ENCODE results near the gene ACP7. TPM values are rescaled to one million over a fixed set of nuclear protein-coding genes. Genes with fewer than 3 reads are reported as not detected.
"Not testable (repeated sequence)": the region's sequence is repeated elsewhere in the genome, so short reads cannot be mapped to it uniquely, and the experiment has no call there.

ACP7 gene
- total RNA-seq, 1 experiment from 2014 or later: 0.11 TPM

DNA sequence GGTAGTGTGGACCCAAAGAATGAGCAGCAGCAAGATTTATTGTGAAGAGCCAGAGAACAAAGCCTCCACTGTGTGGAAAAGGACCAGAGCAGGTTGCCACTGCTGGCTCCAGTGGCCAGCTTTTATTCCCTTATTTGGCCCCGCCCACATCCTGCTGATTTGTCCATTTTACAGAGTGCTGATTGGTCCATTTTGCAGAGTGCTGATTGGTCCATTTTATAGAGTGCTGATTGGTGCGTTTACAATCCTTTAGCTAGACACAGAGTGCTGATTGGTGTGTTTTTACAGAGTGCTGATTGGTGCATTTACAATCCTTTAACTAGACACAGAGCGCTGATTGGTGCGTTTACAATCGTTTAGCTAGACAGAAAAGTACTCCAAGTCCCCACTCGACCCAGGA, 15.9 kb upstream of the ACP7 start:
- H3K4me3 Mint-ChIP-seq; DNase-seq (ENCODE audit: low spot score); H3K4me1 Mint-ChIP-seq; H3K36me3 Mint-ChIP-seq; H3K27me3 Mint-ChIP-seq (ENCODE audit: low read depth); POLR2A ChIA-PET; H3K27ac Mint-ChIP-seq; ATAC-seq: not testable (repeated sequence)
- CTCF ChIA-PET: interaction anchor here (1.9 kb wide), 1 partner anchor 16 kb away, joined by 5 read pairs; no protein-coding TSS in a partner anchor
- peak; percentile 10; the same call in 1 of the 2 replicates for TF ChIP-seq NFYB (CRISPR knock-in tag; conservative IDR thresholded peaks at IDR 0.05; ENCODE audit: low read depth)
- peaks cover 12% of the 10 kb centered on the region for H3K9me3 Mint-ChIP-seq

DNA sequence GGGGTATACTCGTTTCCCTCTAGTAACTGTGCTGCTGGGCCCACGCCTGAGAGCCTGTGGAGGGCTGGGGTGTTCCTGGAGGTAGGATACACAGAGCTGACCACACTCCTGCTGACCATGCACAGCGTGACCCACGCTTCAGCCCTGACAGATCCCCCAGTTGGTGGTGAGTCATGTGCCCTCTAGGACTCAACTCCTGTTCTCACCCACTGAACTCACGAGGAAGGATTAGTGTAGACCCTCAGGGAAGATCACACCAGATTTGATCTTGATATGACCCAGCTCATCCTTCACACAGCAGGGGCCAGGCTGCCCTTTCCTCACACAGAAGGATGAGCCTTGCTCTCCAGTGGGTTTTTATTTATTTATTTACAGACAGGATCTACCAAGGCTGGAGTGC, 13.3 kb upstream of the ACP7 start:
- TF ChIP-seq GRHL2 (CRISPR knock-in tag; IDR thresholded peaks at IDR 0.05; ENCODE audit: insufficient replicate concordance, severe bottlenecking): no peak
- no peak for TF ChIP-seq ZNF396 (CRISPR knock-in tag; IDR thresholded peaks at IDR 0.05; ENCODE audit: borderline replicate concordance)
- TF ChIP-seq, protein P1, sequence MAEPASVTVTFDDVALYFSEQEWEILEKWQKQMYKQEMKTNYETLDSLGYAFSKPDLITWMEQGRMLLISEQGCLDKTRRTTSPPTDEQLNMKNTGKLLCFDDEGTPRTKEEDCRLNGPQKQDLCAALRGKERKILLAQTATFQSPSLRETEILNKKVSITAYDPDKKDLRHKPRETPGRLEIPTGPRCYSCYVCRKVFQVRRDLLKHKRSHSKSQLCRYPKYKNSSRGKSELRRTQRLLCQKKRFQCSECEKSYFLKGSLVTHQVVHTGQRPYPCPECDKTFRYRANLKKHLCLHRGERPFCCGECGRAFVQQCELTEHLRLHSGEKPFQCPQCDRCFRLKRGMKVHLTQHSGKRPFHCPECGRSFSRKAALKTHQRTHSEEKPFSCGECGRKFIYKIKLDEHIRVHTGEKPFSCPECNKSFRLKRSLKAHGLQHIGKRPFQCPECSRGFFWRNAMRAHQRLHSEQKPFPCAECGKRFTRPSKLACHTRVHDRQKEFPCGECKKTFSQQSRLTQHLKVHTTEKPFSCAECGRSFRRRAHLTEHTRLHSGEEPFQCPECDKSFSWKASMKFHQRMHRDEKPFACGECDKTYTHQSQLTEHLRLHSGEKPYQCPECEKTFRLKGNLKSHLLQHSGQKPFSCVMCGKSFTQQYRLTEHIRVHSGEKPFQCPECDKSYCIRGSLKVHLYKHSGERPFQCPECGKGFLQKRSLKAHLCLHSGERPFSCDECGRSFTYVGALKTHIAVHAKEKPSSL (CRISPR knock-in tag; conservative IDR thresholded peaks at IDR 0.05): no peak
- TF ChIP-seq, protein P2, sequence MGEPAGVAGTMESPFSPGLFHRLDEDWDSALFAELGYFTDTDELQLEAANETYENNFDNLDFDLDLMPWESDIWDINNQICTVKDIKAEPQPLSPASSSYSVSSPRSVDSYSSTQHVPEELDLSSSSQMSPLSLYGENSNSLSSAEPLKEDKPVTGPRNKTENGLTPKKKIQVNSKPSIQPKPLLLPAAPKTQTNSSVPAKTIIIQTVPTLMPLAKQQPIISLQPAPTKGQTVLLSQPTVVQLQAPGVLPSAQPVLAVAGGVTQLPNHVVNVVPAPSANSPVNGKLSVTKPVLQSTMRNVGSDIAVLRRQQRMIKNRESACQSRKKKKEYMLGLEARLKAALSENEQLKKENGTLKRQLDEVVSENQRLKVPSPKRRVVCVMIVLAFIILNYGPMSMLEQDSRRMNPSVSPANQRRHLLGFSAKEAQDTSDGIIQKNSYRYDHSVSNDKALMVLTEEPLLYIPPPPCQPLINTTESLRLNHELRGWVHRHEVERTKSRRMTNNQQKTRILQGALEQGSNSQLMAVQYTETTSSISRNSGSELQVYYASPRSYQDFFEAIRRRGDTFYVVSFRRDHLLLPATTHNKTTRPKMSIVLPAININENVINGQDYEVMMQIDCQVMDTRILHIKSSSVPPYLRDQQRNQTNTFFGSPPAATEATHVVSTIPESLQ (CRISPR knock-in tag; IDR thresholded peaks at IDR 0.05): no peak
- TF ChIP-seq, protein P3, sequence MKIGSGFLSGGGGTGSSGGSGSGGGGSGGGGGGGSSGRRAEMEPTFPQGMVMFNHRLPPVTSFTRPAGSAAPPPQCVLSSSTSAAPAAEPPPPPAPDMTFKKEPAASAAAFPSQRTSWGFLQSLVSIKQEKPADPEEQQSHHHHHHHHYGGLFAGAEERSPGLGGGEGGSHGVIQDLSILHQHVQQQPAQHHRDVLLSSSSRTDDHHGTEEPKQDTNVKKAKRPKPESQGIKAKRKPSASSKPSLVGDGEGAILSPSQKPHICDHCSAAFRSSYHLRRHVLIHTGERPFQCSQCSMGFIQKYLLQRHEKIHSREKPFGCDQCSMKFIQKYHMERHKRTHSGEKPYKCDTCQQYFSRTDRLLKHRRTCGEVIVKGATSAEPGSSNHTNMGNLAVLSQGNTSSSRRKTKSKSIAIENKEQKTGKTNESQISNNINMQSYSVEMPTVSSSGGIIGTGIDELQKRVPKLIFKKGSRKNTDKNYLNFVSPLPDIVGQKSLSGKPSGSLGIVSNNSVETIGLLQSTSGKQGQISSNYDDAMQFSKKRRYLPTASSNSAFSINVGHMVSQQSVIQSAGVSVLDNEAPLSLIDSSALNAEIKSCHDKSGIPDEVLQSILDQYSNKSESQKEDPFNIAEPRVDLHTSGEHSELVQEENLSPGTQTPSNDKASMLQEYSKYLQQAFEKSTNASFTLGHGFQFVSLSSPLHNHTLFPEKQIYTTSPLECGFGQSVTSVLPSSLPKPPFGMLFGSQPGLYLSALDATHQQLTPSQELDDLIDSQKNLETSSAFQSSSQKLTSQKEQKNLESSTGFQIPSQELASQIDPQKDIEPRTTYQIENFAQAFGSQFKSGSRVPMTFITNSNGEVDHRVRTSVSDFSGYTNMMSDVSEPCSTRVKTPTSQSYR (CRISPR knock-in tag; IDR thresholded peaks at IDR 0.05): no peak
- no peak for TF ChIP-seq ZNF121 (CRISPR knock-in tag; IDR thresholded peaks at IDR 0.05)
- TF ChIP-seq ATF1 (CRISPR knock-in tag; IDR thresholded peaks at IDR 0.05): no peak
- TF ChIP-seq NFATC4 (CRISPR knock-in tag; IDR thresholded peaks at IDR 0.05): no peak
- no peak for TF ChIP-seq ZNF317 (CRISPR knock-in tag; IDR thresholded peaks at IDR 0.05; ENCODE audit: borderline replicate concordance, low read depth)
- no peak for TF ChIP-seq CREM (CRISPR knock-in tag; IDR thresholded peaks at IDR 0.05)
- TF ChIP-seq, protein P4, sequence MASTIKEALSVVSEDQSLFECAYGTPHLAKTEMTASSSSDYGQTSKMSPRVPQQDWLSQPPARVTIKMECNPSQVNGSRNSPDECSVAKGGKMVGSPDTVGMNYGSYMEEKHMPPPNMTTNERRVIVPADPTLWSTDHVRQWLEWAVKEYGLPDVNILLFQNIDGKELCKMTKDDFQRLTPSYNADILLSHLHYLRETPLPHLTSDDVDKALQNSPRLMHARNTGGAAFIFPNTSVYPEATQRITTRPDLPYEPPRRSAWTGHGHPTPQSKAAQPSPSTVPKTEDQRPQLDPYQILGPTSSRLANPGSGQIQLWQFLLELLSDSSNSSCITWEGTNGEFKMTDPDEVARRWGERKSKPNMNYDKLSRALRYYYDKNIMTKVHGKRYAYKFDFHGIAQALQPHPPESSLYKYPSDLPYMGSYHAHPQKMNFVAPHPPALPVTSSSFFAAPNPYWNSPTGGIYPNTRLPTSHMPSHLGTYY (CRISPR knock-in tag; IDR thresholded peaks at IDR 0.05): no peak
- TF ChIP-seq, protein P5, sequence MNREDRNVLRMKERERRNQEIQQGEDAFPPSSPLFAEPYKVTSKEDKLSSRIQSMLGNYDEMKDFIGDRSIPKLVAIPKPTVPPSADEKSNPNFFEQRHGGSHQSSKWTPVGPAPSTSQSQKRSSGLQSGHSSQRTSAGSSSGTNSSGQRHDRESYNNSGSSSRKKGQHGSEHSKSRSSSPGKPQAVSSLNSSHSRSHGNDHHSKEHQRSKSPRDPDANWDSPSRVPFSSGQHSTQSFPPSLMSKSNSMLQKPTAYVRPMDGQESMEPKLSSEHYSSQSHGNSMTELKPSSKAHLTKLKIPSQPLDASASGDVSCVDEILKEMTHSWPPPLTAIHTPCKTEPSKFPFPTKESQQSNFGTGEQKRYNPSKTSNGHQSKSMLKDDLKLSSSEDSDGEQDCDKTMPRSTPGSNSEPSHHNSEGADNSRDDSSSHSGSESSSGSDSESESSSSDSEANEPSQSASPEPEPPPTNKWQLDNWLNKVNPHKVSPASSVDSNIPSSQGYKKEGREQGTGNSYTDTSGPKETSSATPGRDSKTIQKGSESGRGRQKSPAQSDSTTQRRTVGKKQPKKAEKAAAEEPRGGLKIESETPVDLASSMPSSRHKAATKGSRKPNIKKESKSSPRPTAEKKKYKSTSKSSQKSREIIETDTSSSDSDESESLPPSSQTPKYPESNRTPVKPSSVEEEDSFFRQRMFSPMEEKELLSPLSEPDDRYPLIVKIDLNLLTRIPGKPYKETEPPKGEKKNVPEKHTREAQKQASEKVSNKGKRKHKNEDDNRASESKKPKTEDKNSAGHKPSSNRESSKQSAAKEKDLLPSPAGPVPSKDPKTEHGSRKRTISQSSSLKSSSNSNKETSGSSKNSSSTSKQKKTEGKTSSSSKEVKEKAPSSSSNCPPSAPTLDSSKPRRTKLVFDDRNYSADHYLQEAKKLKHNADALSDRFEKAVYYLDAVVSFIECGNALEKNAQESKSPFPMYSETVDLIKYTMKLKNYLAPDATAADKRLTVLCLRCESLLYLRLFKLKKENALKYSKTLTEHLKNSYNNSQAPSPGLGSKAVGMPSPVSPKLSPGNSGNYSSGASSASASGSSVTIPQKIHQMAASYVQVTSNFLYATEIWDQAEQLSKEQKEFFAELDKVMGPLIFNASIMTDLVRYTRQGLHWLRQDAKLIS (CRISPR knock-in tag; IDR thresholded peaks at IDR 0.05; ENCODE audit: borderline replicate concordance): no peak
- TF ChIP-seq SOX15 (CRISPR knock-in tag; IDR thresholded peaks at IDR 0.05): no peak
- TF ChIP-seq OVOL2 (CRISPR knock-in tag; IDR thresholded peaks at IDR 0.05; ENCODE audit: borderline replicate concordance): no peak
- TF ChIP-seq NFE2L1 (CRISPR knock-in tag; IDR thresholded peaks at IDR 0.05): no peak
- Mint-ChIP-seq H3K27ac (no peak overlapping the region), H3K36me3 (no peaks in the 10 kb centered on the region), H3K4me1 (no peaks in the 10 kb centered on the region), H3K27me3 (ENCODE audit: low read depth) (peaks cover 5% of the 10 kb centered on the region; the same call in 1 of the 2 replicates), H3K4me3 (no peak overlapping the region), H3K9me3 (peaks cover 12% of the 10 kb centered on the region)
- no peak for DNase-seq (ENCODE audit: low spot score)
- ChIA-PET CTCF (interaction anchor here (0.5 to 1.8 kb wide), 2 partner anchors 19 to 48 kb away, joined by 4 to 8 read pairs; no protein-coding TSS in a partner anchor), POLR2A (no interaction called here)
- no peak for ATAC-seq
